ENCODE data around the gene B3GNT8. TPM values are rescaled to one million over a fixed set of nuclear protein-coding genes. Genes with fewer than 3 reads are reported as not detected.
"Not testable (repeated sequence)": the region's sequence is repeated elsewhere in the genome, so short reads cannot be mapped to it uniquely, and the experiment has no call there.

Gene B3GNT8
- total RNA-seq, 1 donor from 2014 or later, result 2.1 TPM

- DNase-seq (ENCODE audit: low read depth), result no peak
These were observed 12.0 kb downstream of the B3GNT8 start for GRCh38 chr19:41415154-41415571.

- DNase-seq (ENCODE audit: low read depth), result no peak
These were observed 12.7 kb downstream of the B3GNT8 start for GRCh38 chr19:41414461-41414860.

GRCh38 chr19:41413947-41414346, 13.2 kb downstream of the B3GNT8 start:
- no peak for DNase-seq (ENCODE audit: low read depth)

GRCh38 chr19:41412953-41413352, 14.2 kb downstream of the B3GNT8 start:
- no peak for DNase-seq (ENCODE audit: low read depth)

- DNase-seq (ENCODE audit: low read depth), result no peak
These were observed 15.3 kb downstream of the B3GNT8 start for GRCh38 chr19:41411968-41412265.

GRCh38 chr19:41411100-41411967, 15.8 kb downstream of the B3GNT8 start:
- peak; percentile 21 for DNase-seq (ENCODE audit: low read depth)

GRCh38 chr19:41410336-41411054, 16.7 kb downstream of the B3GNT8 start:
- no peak for DNase-seq (ENCODE audit: low read depth)

- DNase-seq (ENCODE audit: low read depth), result peak; percentile 82
These were observed 17.9 kb downstream of the B3GNT8 start for GRCh38 chr19:41409288-41409687.

- not testable (repeated sequence) for DNase-seq (ENCODE audit: low read depth)
These were observed 18.3 kb downstream of the B3GNT8 start for GRCh38 chr19:41408846-41409245.

GRCh38 chr19:41408256-41408655, 18.9 kb downstream of the B3GNT8 start:
- DNase-seq (ENCODE audit: low read depth), result no peak

- no peak for DNase-seq (ENCODE audit: low read depth)
These were observed 19.9 kb downstream of the B3GNT8 start for GRCh38 chr19:41407271-41407670.

- no peak for DNase-seq (ENCODE audit: low read depth)
These were observed 21.4 kb downstream of the B3GNT8 start for GRCh38 chr19:41405776-41406175.

GRCh38 chr19:41403181-41403970, 23.8 kb downstream of the B3GNT8 start:
- no peak for DNase-seq (ENCODE audit: low read depth)

- DNase-seq (ENCODE audit: low read depth), result no peak
These were observed 25.2 kb downstream of the B3GNT8 start for GRCh38 chr19:41402010-41402409.

- DNase-seq (ENCODE audit: low read depth), result no peak
These were observed 25.7 kb downstream of the B3GNT8 start for GRCh38 chr19:41401483-41401882.

GRCh38 chr19:41399525-41399924, 27.6 kb downstream of the B3GNT8 start:
- DNase-seq (ENCODE audit: low read depth), result no peak

- DNase-seq (ENCODE audit: low read depth), result no peak
These were observed 28.1 kb downstream of the B3GNT8 start for GRCh38 chr19:41399091-41399490.

GRCh38 chr19:41398598-41398997, 28.6 kb downstream of the B3GNT8 start:
- no peak for DNase-seq (ENCODE audit: low read depth)

- DNase-seq (ENCODE audit: low read depth), result no peak
These were observed 29.1 kb downstream of the B3GNT8 start for GRCh38 chr19:41398050-41398418.

GRCh38 chr19:41397086-41398049, 29.8 kb downstream of the B3GNT8 start, which contains the start of the genes BCKDHA and EXOSC5:
Gene BCKDHA (plus strand): TSS chr19:41397818. CDS start chr19:41397828, 10 bp downstream.
Gene EXOSC5 (minus strand): TSS chr19:41397359. CDS start chr19:41397328, 31 bp downstream.
- peak; percentile 99 for DNase-seq (ENCODE audit: low read depth)

GRCh38 chr19:41395355-41395754, 31.8 kb downstream of the B3GNT8 start:
- DNase-seq (ENCODE audit: low read depth), result no peak

All from renal cortical epithelial cell (primary cell).